ENCODE measurements around the gene HFM1. TPM values are rescaled to one million over a fixed set of nuclear protein-coding genes. Genes with fewer than 3 reads are reported as not detected.

The HFM1 gene
- total RNA-seq, 1 experiment from 2014 or later, result 2.4 TPM

DNA sequence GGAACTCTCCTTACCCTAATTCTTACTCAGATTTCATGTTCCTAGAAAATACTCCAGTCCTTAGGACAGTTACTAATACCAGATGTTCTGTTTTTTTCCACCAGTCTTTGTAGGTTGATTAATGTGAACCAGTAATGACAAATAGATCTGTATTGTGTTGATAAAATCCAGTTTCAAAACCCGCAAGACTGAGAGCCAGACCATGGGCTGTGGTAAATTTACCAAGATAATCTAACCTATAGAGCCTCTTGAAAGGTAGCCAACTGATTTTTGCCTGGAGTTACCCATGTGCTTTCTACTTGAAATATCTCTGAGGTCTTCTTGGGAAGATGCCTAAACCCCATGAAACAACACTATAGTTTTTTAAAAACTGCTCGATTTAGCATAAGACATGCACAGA is 49.5 kb upstream of the HFM1 start:
- Histone ChIP-seq H3K4me1 (ENCODE audit: insufficient read depth, low read length) (no peaks in the 10 kb centered on the region), H4K5ac (ENCODE audit: insufficient read length, low read depth, low read length) (no peak overlapping the region), H3K23me2 (ENCODE audit: insufficient read length, low read depth, low read length, poor library complexity, severe bottlenecking) (no peaks in the 10 kb centered on the region), H2BK5ac (ENCODE audit: insufficient read length, low read length) (no peak overlapping the region), H2BK20ac (ENCODE audit: low read depth, low read length, poor library complexity, severe bottlenecking) (no peak overlapping the region), H4K8ac (replicated peaks; ENCODE audit: insufficient read length, low read depth, low read length) (no peak overlapping the region), H3K4ac (ENCODE audit: low read depth, low read length) (no peak overlapping the region), H2AK5ac (ENCODE audit: insufficient read length, low read length) (no peak overlapping the region), H4K91ac (ENCODE audit: insufficient read length, low read depth, low read length) (no peak overlapping the region), H2AFZ (ENCODE audit: low read length) (no peak overlapping the region), H3K56ac (ENCODE audit: insufficient read length, low read depth, low read length) (no peak overlapping the region), H2BK120ac (ENCODE audit: low read depth, low read length, poor library complexity, severe bottlenecking) (no peak overlapping the region), H3K79me2 (ENCODE audit: insufficient read depth, low read length) (no peaks in the 10 kb centered on the region), H3K27ac (ENCODE audit: insufficient read length, low read depth, low read length) (no peak overlapping the region), H2BK12ac (ENCODE audit: insufficient read length, low read depth, low read length) (no peak overlapping the region), H3K23ac (ENCODE audit: insufficient read length, low read depth, low read length) (no peak overlapping the region), H3K9me3 (ENCODE audit: control insufficient read depth, low read depth, low read length) (no peaks in the 10 kb centered on the region), H3K4me2 (ENCODE audit: insufficient read depth, insufficient read length, low read length) (no peak overlapping the region), H3K14ac (ENCODE audit: insufficient read depth, low read length) (no peak overlapping the region), H3K79me1 (ENCODE audit: insufficient read depth, low read depth, low read length, poor library complexity, severe bottlenecking) (no peaks in the 10 kb centered on the region), H2BK15ac (ENCODE audit: low read depth, low read length) (no peak overlapping the region), H3K18ac (ENCODE audit: insufficient read length, low read depth, low read length) (no peak overlapping the region), H4K20me1 (ENCODE audit: control insufficient read depth, insufficient read depth, insufficient read length) (no peaks in the 10 kb centered on the region), H3T11ph (ENCODE audit: low read length) (no peak overlapping the region), H3K27me3 (ENCODE audit: insufficient read depth, low read length) (no peaks in the 10 kb centered on the region), H3K9ac (ENCODE audit: extremely low read depth, insufficient read length, low read length) (no peak overlapping the region)
- no peaks in the 10 kb centered on the region for H3K9me3 Mint-ChIP-seq
- no peak for DNase-seq
- WGBS (ENCODE audit: extremely low coverage, insufficient read length, low lambda C conversion rate), result no CpG with 5 or more reads among the region's 2 CpGs
- no peaks in the 10 kb centered on the region for H3K36me3 Mint-ChIP-seq (ENCODE audit: insufficient read depth in 1 of 3, low read depth in 3 of 3)
- H3K4me1 Mint-ChIP-seq, result no peaks in the 10 kb centered on the region
- H3K27me3 Mint-ChIP-seq (ENCODE audit: low read depth), result no peaks in the 10 kb centered on the region
- no peak overlapping the region for H3K27ac Mint-ChIP-seq
- TF ChIP-seq, protein P1, sequence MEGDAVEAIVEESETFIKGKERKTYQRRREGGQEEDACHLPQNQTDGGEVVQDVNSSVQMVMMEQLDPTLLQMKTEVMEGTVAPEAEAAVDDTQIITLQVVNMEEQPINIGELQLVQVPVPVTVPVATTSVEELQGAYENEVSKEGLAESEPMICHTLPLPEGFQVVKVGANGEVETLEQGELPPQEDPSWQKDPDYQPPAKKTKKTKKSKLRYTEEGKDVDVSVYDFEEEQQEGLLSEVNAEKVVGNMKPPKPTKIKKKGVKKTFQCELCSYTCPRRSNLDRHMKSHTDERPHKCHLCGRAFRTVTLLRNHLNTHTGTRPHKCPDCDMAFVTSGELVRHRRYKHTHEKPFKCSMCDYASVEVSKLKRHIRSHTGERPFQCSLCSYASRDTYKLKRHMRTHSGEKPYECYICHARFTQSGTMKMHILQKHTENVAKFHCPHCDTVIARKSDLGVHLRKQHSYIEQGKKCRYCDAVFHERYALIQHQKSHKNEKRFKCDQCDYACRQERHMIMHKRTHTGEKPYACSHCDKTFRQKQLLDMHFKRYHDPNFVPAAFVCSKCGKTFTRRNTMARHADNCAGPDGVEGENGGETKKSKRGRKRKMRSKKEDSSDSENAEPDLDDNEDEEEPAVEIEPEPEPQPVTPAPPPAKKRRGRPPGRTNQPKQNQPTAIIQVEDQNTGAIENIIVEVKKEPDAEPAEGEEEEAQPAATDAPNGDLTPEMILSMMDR (conservative IDR thresholded peaks at IDR 0.05), result no peak
- H3K4me3 Mint-ChIP-seq, result no peak overlapping the region

Data from H9 (cell line).